GM12873 (cell line): Measurements from ENCODE around the gene DAPL1.

ENCODE experiments used
- CTCF ChIP-seq: IDR thresholded peaks from 2 replicates; pipeline ENCODE4 v1.5.1; 2012; ENCODE audit warnings: low read depth, mild to moderate bottlenecking, moderate library complexity, low read length, control low read depth; ENCODE audit not compliant: insufficient read depth; ENCODE audit errors: missing control alignments

Gene DAPL1

GRCh38 chr2:158788951-158789350, 6.2 kb upstream of the DAPL1 start:
- no peak for TF ChIP-seq CTCF

GRCh38 chr2:158796652-158797051, 1.5 kb downstream of the DAPL1 start:
- no peak for TF ChIP-seq CTCF

- no peak for TF ChIP-seq CTCF
These were observed 3.0 kb downstream of the DAPL1 start for GRCh38 chr2:158797963-158798700.

- no peak for TF ChIP-seq CTCF
These were observed 4.1 kb downstream of the DAPL1 start for GRCh38 chr2:158799181-158799580.

GRCh38 chr2:158803506-158803905, 8.4 kb downstream of the DAPL1 start:
- no peak for TF ChIP-seq CTCF

- no peak for TF ChIP-seq CTCF
These were observed 10.1 kb downstream of the DAPL1 start for GRCh38 chr2:158805255-158805654.

GRCh38 chr2:158805936-158806335, 10.8 kb downstream of the DAPL1 start:
- TF ChIP-seq CTCF = no peak
